Stomach (tissue), 4 donors: Measurements from ENCODE around the gene SHISAL1.

Experiments
- CTCF ChIP-seq, 7 experiments: fragments of 450-650 bp in 4 of 7; fragments of 200-600 bp in 3 of 7; sonication (generic) in 3 of 7; IDR thresholded peaks; one replicate each; pipeline ENCODE4 v1.5.1; 2016 to 2019; ENCODE audit warnings: antibody characterized with exemption in 7 of 7, control low read depth in 2 of 7, mild to moderate bottlenecking in 1 of 7
- POLR2AphosphoS5 ChIP-seq, 3 donors: sonication (generic); formaldehyde crosslinking; IDR thresholded peaks; one replicate each; pipeline ENCODE4 v1.6.1; 2016; ENCODE audit warnings: antibody characterized with exemption in 3 of 3

GRCh38 chr22:44287741-44288140 lies 25.0 kb downstream of the SHISAL1 start:
- TF ChIP-seq CTCF (IDR thresholded peaks at IDR 0.05) (no peak), POLR2AphosphoS5 (IDR thresholded peaks at IDR 0.05) (no peak)
